Mesendoderm (in vitro differentiated cells): ENCODE data around the gene IFNG.

ENCODE experiments used
- DNase-seq: peaks from one replicate; pipeline ENCODE4 v3.0.0; 2013
- H2AK5ac ChIP-seq: 2 replicates; pipeline ENCODE4 v1.6.1; 2013; ENCODE audit warnings: low read length, inconsistent platforms
- H2BK120ac ChIP-seq: 2 replicates; pipeline ENCODE4 v1.6.1; 2013; ENCODE audit warnings: low read depth, mild to moderate bottlenecking, low read length, moderate library complexity, mixed read lengths
- H2BK15ac ChIP-seq: replicated peaks from 2 replicates; pipeline ENCODE4 v1.6.1; 2013; ENCODE audit warnings: low read depth, mild to moderate bottlenecking, moderate library complexity
- H2BK5ac ChIP-seq: 2 replicates; pipeline ENCODE4 v1.6.1; 2013; ENCODE audit warnings: low read length, inconsistent platforms
- H3K18ac ChIP-seq: 2 replicates; pipeline ENCODE4 v1.6.1; 2013; ENCODE audit warnings: mild to moderate bottlenecking, low read length, mixed read lengths
- H3K23ac ChIP-seq: one replicate; pipeline ENCODE4 v1.6.1; 2013; ENCODE audit warnings: low read length
- H3K27ac ChIP-seq: 2 replicates; pipeline ENCODE4 v1.5.1; 2013; ENCODE audit warnings: low read depth, mild to moderate bottlenecking, inconsistent platforms, low read length, moderate library complexity
- H3K27me3 ChIP-seq: 2 replicates; pipeline ENCODE4 v1.6.1; 2013; ENCODE audit warnings: low read length, control low read depth, mild to moderate bottlenecking, inconsistent platforms; ENCODE audit not compliant: insufficient read depth, poor library complexity
- H3K36me3 ChIP-seq: 2 replicates; pipeline ENCODE4 v1.6.1; 2013; ENCODE audit warnings: low read length, inconsistent platforms; ENCODE audit not compliant: control insufficient read depth, insufficient read depth
- H3K4ac ChIP-seq: one replicate; pipeline ENCODE4 v1.6.1; 2013; ENCODE audit warnings: low read depth, mild to moderate bottlenecking, low read length, moderate library complexity
- H3K4me1 ChIP-seq: 2 replicates; pipeline ENCODE4 v1.6.1; 2013; ENCODE audit warnings: low read depth, low read length, inconsistent platforms; ENCODE audit not compliant: control insufficient read depth
- H3K4me2 ChIP-seq: 2 replicates; pipeline ENCODE4 v1.6.1; 2013; ENCODE audit warnings: low read length
- H3K4me3 ChIP-seq: 2 replicates; pipeline ENCODE4 v1.5.1; 2013; ENCODE audit warnings: mild to moderate bottlenecking, low read length
- H3K56ac ChIP-seq: one replicate; pipeline ENCODE4 v1.6.1; 2013; ENCODE audit warnings: low read length
- H3K79me1 ChIP-seq: 2 replicates; pipeline ENCODE4 v1.6.1; 2013; ENCODE audit warnings: low read length, inconsistent platforms
- H3K79me2 ChIP-seq: 2 replicates; pipeline ENCODE4 v1.6.1; 2013; ENCODE audit warnings: mild to moderate bottlenecking, low read length; ENCODE audit not compliant: control insufficient read depth, insufficient read depth
- H3K9ac ChIP-seq: 2 replicates; pipeline ENCODE4 v1.6.1; 2013; ENCODE audit warnings: low read length, inconsistent platforms
- H4K5ac ChIP-seq: one replicate; pipeline ENCODE4 v1.6.1; 2013; ENCODE audit warnings: low read length
- H4K8ac ChIP-seq: one replicate; pipeline ENCODE4 v1.6.1; 2013; ENCODE audit warnings: low read depth, mild to moderate bottlenecking, control low read depth, low read length, moderate library complexity
- WGBS: extraction: QIAGEN DNeasy Blood & Tissue Kit; methylation state at CpG from one replicate; pipeline ENCODE4 v1.1.7; 2013; ENCODE audit warnings: low lambda C conversion rate, missing lambda C conversion rate; ENCODE audit not compliant: insufficient coverage; ENCODE audit errors: extremely low coverage; 5-methylcytosine and 5-hydroxymethylcytosine counted together

IFNG gene

DNA sequence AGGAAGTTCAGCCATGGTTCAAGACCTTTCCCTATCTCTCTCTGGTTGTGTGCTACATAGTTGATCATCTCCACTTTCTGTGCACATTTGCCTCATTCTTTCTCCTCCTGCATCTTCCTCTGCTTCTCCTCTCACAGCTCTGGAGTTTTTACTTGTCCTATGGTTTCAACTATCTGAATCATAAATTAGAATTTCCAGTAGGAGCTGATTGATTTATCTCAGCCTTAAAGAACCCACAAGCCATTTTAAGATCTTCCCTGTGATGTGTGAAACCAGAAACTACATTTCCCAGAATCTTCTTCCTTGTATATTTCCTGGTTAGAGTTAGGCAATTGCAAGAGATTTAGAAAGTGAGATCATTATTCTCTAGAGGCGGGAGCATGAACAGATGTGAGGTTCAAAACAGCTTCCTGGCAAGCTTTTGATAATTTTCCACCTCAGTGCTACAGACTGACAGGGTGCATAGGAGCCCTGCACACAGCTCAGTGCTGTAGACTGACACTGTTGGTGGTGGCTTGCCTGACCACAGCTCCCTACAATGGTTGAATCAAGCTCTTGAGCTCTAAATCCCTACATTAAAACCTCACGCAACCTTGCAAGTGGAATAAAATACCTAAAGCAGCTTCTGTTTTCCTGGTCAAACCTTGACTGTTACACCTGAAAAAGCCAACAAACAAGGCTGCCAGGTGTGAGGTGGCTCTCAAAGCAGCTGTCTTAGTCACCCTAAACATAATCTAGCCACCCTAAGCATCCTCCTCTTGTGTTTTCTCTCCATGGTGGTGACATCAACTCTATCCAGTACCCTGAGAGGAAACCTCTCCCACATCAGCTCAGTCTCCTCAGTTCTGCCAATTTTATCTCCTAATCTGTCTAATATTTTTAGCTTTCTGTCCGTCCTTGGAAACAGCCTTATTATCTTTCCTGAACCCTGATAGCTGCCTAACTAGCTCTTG is 21.5 kb upstream of the IFNG start:
- Histone ChIP-seq H2AK5ac (no peak overlapping the region), H3K27ac (no peak overlapping the region), H3K4ac (no peak overlapping the region), H3K9ac (no peak overlapping the region), H3K4me3 (no peak overlapping the region), H4K8ac (no peak overlapping the region), H3K56ac (no peak overlapping the region), H3K27me3 (no peaks in the 10 kb centered on the region), H3K36me3 (no peaks in the 10 kb centered on the region), H4K5ac (no peak overlapping the region), H2BK120ac (no peak overlapping the region), H3K79me2 (no peaks in the 10 kb centered on the region), H3K23ac (no peak overlapping the region), H2BK5ac (no peak overlapping the region), H3K4me2 (no peak overlapping the region), H2BK15ac (no peak overlapping the region), H3K4me1 (no peaks in the 10 kb centered on the region), H3K79me1 (no peaks in the 10 kb centered on the region), H3K18ac (no peak overlapping the region)
- no peak for DNase-seq
- WGBS: no CpG with 5 or more reads among the region's 3 CpGs

DNA sequence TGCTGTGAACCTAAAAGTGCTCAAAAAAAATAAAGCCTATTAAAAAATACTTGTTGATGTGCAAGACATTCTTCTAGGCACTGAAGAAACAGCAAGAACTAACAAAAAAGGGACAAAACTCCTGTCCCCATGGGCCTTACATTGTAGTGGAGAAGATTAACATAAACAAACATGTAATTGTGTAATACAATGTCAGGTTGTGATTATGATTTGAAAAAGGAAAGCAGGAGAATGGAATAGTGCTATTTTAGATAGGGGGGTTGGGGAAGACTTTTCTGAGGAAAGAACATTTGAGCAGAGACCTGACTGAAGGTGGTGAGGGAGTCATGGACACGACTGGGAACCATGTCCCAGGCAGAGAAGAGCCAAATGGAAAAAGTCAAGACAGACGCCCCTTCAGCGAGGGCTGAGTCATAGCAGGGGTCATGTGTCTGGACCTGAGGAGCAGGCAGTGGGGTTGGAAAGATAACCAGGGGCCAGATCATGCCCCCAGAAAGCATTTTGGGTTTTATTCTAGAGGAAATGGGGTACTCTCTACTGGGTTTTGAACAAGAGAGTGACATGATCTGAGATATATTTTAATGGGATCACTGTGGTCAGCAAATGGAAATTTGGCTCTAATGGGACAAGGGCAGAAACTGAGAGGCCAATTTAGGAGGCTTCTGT is 19.4 kb upstream of the IFNG start:
- no peak overlapping the region for H3K4me3 ChIP-seq
- peak; percentile 31 for DNase-seq
- no peak overlapping the region for H3K23ac ChIP-seq
- H3K27me3 ChIP-seq: no peaks in the 10 kb centered on the region
- no peak overlapping the region for H3K56ac ChIP-seq
- H2BK120ac ChIP-seq: no peak overlapping the region
- H2BK5ac ChIP-seq: no peak overlapping the region
- no peak overlapping the region for H3K9ac ChIP-seq
- no peaks in the 10 kb centered on the region for H3K36me3 ChIP-seq
- H3K4me2 ChIP-seq: no peak overlapping the region
- H3K18ac ChIP-seq: no peak overlapping the region
- H4K5ac ChIP-seq: no peak overlapping the region
- no peak overlapping the region for H3K27ac ChIP-seq
- no peaks in the 10 kb centered on the region for H3K79me2 ChIP-seq
- H4K8ac ChIP-seq: no peak overlapping the region
- H3K79me1 ChIP-seq: no peaks in the 10 kb centered on the region
- no CpG with 5 or more reads among the region's 3 CpGs for WGBS
- H2BK15ac ChIP-seq: peak overlapping the region; percentile 66
- H2AK5ac ChIP-seq: no peak overlapping the region
- H3K4me1 ChIP-seq: no peaks in the 10 kb centered on the region
- H3K4ac ChIP-seq: no peak overlapping the region

DNA sequence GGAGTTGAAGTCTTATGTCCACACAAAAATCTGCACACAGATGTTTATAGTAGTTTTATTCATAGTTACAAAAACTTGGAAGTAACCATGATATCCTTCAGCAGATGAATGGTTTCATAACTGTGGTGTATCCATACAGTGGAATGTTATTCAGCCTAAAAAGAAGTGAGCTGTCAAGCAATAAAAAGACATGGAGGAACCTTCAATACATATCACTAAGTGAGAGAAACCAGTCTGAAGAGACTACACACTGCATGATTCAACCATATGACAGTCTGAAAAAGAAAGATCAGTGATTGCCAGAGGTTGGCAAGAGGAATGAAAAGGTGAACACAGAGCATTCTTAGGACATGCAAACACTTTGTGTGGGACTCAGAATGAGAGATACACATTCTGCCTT is 18.6 kb upstream of the IFNG start:
- H3K18ac ChIP-seq: no peak overlapping the region
- no peak overlapping the region for H4K5ac ChIP-seq
- no peak overlapping the region for H4K8ac ChIP-seq
- no peak overlapping the region for H2BK120ac ChIP-seq
- no peak overlapping the region for H2BK15ac ChIP-seq
- no peaks in the 10 kb centered on the region for H3K36me3 ChIP-seq
- H3K9ac ChIP-seq: no peak overlapping the region
- H3K79me2 ChIP-seq: no peaks in the 10 kb centered on the region
- H3K79me1 ChIP-seq: no peaks in the 10 kb centered on the region
- no peaks in the 10 kb centered on the region for H3K4me1 ChIP-seq
- H3K4me2 ChIP-seq: no peak overlapping the region
- H3K23ac ChIP-seq: no peak overlapping the region
- no peak overlapping the region for H3K27ac ChIP-seq
- H2BK5ac ChIP-seq: no peak overlapping the region
- H2AK5ac ChIP-seq: no peak overlapping the region
- H3K27me3 ChIP-seq: no peaks in the 10 kb centered on the region
- no peak overlapping the region for H3K56ac ChIP-seq
- no peak overlapping the region for H3K4me3 ChIP-seq
- no peak overlapping the region for H3K4ac ChIP-seq
- no peak for DNase-seq

DNA sequence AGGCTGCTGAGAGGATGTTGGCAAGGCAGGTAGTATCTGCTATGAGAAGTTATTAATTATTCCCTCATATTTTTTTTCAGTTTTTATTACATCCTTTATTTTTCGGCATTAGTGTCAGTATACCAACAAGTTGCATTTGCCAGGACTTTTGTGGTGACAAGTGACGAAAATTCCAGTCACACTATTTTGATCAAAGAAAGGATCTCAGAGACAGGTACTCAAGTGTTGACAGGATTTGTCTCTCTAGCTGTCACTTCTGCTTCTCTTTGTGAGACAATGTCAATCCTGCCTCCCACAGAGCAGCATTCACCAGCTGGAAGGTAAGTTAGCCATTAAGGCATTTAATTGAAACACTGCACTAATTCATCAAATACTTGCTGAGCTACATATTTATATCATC is 18.0 kb upstream of the IFNG start:
- H2BK5ac ChIP-seq: no peak overlapping the region
- no peaks in the 10 kb centered on the region for H3K36me3 ChIP-seq
- no peak overlapping the region for H3K4me2 ChIP-seq
- no peaks in the 10 kb centered on the region for H3K79me2 ChIP-seq
- no peak overlapping the region for H3K9ac ChIP-seq
- no peak overlapping the region for H3K4me3 ChIP-seq
- H4K8ac ChIP-seq: peak overlapping the region; percentile 56
- H2BK120ac ChIP-seq: no peak overlapping the region
- WGBS: no CpG with 5 or more reads among the region's 2 CpGs
- H3K79me1 ChIP-seq: no peaks in the 10 kb centered on the region
- no peak overlapping the region for H3K18ac ChIP-seq
- no peak overlapping the region for H4K5ac ChIP-seq
- no peak overlapping the region for H2AK5ac ChIP-seq
- no peak overlapping the region for H3K27ac ChIP-seq
- H3K4ac ChIP-seq: peak overlapping the region; percentile 36
- H3K56ac ChIP-seq: no peak overlapping the region
- H3K4me1 ChIP-seq: no peaks in the 10 kb centered on the region
- no peak overlapping the region for H2BK15ac ChIP-seq
- no peak overlapping the region for H3K23ac ChIP-seq
- DNase-seq: no peak
- H3K27me3 ChIP-seq: no peaks in the 10 kb centered on the region

DNA sequence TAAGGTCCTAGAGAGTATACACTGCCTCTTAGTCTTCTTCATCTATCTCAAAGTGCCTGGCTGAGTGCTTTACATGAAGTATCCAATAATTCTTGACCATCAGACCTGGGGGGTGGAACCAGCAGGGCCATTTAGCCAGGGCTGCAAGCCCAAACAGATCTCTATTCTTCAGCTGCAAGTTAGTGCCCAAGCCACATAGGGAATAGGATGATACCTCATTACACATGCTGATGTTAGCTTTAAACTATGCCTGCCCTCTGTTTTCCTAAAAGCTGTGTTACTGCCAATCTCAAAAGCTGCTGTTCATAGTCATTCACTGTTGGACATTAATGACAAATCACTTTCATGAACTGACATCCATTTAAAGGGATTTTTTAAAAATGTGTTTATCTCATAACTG is 16.7 kb upstream of the IFNG start:
- Histone ChIP-seq H3K4me1 (no peaks in the 10 kb centered on the region), H2AK5ac (no peak overlapping the region)

More for the DNA sequence above, 16.7 kb upstream of the IFNG start:
- DNase-seq: no peak
- Histone ChIP-seq H3K9ac (no peak overlapping the region), H2BK5ac (no peak overlapping the region), H3K4ac (no peak overlapping the region), H3K23ac (no peak overlapping the region), H3K4me3 (no peak overlapping the region), H3K18ac (no peak overlapping the region), H3K79me2 (no peaks in the 10 kb centered on the region), H3K27ac (no peak overlapping the region), H2BK15ac (no peak overlapping the region), H3K36me3 (no peaks in the 10 kb centered on the region), H3K4me2 (no peak overlapping the region), H2BK120ac (no peak overlapping the region), H4K8ac (no peak overlapping the region), H3K56ac (no peak overlapping the region), H3K79me1 (no peaks in the 10 kb centered on the region), H4K5ac (no peak overlapping the region), H3K27me3 (no peaks in the 10 kb centered on the region)
